Globus pallidus (tissue), 1 donor: ENCODE data around the gene HS3ST3A1.
"Not testable (repeated sequence)": the region's sequence is repeated elsewhere in the genome, so short reads cannot be mapped to it uniquely, and the experiment has no call there.

Experiments used
- DNase-seq: peaks from one replicate; pipeline ENCODE4 v3.0.0-alpha.2; 2015; ENCODE audit warnings: low spot score

HS3ST3A1 gene

GRCh38 chr17:13575922-13576419, 25.8 kb downstream of the HS3ST3A1 start:
- no peak for DNase-seq

- no peak for DNase-seq
Measured at GRCh38 chr17:13575466-13575865, 26.3 kb downstream of the HS3ST3A1 start.

GRCh38 chr17:13572581-13572980, 29.1 kb downstream of the HS3ST3A1 start:
- DNase-seq: no peak

- DNase-seq: no peak
Measured at GRCh38 chr17:13569398-13570123, 32.2 kb downstream of the HS3ST3A1 start.

DNA sequence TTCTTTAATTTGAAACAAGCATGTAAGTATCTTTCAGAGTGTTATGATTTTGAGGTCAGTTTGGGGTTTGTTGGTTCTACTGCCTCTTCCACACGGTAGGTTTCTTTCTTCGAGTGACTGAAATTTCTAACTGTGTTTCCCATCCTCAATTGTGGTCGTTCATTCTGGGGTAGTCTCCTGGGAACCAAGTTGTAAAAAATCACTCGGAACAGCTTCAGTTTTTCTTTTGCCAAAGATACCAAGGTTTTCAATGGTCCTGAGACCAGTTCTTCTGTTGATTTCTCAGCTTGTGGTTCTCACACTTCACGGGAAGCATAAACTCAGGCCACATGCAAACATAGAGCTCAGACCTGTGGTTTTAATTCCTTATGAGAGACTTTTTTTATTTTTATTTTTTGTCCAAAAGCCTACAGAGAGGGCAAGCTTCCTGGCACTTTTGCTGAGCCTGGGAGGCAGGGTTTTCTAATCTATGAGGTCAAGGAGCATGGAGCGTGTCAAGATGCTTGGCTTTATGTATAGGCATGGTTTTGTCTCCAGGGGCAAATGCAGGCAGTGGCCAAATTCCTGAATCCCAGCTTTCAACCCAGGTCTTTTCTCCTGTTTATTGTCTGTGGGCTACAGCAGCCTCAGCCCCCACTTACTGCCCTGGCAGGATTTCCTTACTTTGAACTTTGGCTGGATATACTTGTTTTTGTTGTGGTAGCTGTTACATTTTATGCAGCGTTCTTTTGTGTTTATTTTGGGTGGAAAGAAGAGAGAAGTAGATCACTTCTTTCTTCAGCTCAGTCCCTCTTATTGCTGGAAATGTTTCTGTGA, 32.9 kb downstream of the HS3ST3A1 start:
- DNase-seq: no peak

DNA sequence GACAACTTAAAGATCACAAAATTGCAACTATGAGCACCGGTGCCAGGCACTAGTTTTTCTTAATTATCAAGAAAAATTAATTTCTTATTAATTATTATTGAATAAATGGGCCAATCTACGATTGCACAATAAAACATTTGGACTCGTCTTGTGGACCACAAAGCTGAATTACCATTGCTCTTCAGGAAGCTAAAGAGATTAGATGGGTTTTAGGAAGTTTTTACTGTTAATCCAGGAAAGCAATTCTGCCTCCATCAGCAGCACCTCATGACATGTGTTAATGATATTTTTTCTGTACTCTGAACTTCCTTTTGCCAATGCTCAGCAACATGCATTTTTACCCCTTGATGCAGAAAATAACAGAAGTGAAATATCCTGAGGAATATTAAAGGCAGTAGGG, 37.9 kb downstream of the HS3ST3A1 start:
- no peak for DNase-seq

- DNase-seq: no peak
Measured at GRCh38 chr17:13562271-13562800, 39.4 kb downstream of the HS3ST3A1 start.

GRCh38 chr17:13561606-13562270, 40.0 kb downstream of the HS3ST3A1 start:
- no peak for DNase-seq

DNA sequence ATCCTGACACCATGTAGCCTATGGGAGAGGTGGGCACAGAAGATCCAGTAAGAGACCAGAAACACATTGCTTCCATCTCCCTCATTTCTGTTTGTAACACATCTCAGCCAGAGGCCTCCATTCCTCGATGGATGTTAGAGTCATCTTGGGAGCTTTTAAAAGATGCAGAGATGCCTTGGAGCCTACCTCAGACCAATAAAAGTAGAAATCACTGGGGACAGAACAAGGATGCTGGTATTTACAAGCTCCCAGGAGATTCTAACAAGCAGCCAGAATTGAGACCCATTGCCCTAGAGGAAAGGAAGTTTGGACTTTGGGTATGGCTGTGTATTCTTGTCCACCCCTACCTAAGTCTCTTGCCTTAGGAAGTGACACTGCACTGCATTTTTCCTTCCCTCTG, 40.8 kb downstream of the HS3ST3A1 start:
- DNase-seq: no peak

GRCh38 chr17:13558588-13558987, 43.1 kb downstream of the HS3ST3A1 start:
- DNase-seq: no peak

DNA sequence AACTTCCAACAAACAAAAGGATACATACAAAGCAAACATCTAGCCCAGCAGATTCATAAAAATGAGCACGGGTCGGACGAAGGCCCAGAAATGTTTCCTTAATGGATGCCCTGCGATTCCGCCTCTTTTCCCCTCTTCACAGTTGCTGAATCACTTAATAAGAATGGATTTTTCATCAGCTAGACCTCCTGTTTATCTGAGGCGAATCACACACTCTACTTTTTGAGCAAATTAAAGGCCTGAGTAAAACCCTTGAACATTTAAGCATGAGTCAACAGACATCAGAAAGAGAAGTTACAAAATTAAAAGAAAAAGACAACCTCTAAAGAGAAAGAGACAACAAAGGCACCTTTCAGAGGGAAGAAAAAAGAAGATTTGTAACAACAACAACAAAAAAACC, 44.7 kb downstream of the HS3ST3A1 start:
- no peak for DNase-seq

DNA sequence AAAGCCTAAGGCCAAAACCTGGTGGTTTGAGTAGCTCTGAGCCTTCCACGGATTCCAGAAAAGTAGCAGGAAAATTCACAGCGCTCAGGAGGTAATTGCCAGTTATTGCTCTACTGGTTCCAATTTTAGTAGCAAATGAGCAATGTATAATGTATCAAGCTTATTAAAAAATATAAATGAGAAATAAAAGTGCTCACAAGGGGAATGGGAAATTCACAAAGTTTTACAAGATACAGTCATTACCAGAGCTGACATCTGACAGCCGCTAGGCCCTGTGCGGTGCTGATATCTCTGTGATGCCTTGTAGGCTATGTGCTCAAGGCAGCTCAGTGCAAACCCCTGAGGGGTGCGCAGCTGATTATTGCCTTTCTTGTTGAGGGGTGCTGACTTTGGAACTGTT, 47.5 kb downstream of the HS3ST3A1 start:
- no peak for DNase-seq

DNA sequence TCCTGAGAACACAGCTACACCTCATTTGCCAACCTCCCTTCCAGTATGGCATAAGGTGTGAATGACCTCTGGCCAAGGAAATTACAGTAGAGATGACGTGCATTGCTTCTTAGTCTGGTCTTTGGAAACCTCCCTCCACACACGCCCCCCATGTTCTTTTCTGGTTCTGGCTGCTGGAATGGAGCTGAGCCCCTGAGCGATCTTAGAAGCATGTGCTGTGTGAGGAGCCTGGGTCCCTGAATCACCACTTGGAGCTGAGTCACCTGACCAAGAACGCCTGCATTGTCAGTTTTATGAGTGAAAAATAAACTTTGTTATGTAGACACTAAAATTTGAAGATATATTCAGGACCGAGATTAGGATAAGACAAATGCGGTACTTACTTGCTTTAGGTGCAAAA, 51.4 kb downstream of the HS3ST3A1 start:
- DNase-seq: no peak

DNA sequence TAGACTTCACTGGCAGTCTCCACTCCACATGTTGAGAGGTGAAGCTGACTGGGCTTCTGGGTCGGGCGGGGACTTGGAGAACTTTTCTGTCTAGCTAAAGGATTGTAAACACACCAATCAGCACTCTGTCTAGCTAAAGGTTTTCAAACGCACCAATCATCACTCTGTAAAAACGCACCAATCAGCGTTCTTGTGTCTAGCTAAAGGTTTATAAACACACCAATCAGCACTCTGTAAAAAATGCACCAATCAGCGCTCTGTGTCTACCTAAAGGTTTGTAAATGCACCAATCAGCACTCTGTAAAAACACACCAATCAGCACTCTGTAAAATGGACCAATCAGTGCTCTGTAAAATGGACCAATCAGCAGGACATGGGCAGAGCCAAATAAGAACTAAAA, 53.2 kb downstream of the HS3ST3A1 start:
- DNase-seq: not testable (repeated sequence)

DNA sequence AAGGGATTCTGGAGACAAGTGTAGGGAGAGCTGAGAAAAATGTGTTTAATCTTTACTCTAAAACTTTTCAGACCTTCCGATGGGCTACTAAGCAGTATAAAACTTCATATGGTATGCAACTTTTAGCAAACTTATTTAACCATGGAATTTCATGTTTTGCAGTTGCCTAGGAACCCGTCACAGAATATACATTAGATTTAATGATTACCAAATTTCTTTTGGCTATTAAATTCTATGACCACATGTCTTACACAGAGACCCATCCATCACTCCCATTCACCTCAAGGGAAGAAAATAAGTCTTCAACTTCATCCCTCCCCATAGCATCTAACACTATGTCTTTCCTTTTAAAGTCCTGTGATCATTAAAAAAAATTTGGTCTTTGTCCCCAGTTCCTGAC, 54.9 kb downstream of the HS3ST3A1 start:
- DNase-seq: no peak

DNA sequence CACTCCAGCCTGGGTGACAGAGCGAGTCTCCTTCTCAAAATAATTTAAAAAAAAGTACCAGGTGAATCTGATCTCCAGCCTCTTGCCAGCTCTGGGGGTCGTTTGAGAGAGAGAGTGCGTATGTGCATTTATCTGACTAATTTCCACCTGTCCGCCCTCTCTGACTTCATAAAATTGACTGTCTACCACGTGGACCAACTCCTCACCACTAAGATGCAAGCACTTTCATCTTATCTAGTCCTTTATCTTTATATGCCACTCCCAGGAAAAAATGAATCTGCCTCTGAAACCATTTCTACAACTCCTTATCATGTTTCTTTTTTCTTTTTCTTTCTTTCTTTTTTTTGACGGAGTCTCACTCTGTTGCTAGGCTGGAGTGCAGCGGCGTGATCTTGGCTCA, 55.8 kb downstream of the HS3ST3A1 start:
- no peak for DNase-seq

- no peak for DNase-seq
Measured at GRCh38 chr17:13544765-13545164, 57.0 kb downstream of the HS3ST3A1 start.

GRCh38 chr17:13544292-13544691, 57.4 kb downstream of the HS3ST3A1 start:
- no peak for DNase-seq

DNA sequence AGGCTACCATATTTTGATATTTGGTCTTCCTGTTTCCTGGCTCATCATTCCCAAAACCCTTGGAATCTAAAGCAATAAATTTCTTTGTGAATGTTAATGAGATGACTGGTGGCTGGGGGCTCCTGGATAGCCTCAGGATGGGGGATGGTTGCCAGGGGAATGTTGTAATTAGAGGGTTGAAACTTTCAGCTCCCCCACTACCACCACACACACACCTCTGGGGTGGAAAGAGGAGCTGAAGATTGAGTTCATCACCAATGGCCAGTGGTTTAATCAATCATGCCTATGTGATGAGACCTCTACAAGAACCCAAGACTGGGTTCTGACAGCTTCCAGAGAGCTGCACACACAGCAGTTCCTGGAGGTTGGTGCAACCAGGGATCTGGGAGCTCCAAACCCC, 59.1 kb downstream of the HS3ST3A1 start:
- no peak for DNase-seq

DNA sequence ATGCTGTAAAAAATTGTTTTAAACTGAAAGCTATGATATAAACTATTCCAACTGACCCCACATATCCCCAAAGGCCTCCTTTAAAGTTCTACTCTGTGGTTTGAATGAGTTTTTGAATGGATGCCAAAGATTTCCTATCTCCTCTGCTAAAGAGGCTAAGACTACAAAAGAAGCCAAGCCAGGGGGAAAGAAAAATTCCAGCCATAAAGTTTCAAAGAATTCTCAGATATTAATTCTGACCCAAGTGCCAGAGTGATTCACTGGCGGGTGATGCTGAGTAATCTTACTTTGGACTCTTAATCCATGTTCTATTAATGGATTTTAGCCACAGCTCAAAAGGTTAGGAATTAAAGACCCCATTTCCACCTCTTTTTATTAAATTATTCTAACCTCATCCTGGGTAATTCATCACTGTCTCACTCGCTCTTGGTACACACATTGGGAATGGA, 60.7 kb downstream of the HS3ST3A1 start:
- no peak for DNase-seq

DNA sequence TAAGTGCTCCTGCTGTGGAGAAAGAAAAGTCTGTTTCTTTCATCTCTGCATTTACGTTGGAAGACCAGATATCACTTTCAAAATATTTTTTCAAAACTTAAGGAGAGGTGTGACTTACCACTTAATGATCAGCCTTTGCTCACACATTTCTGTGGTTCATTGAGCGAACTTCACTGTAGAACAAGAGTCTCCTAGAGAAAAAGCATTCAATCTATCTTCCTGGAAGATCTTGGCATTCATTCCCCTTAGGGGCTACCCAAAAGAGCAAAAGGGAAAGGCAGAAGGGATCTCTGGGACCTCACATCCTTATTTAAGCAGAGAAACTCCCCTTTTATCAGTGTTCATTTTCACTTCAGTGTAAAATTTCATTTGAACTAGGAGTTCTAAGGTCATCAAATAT, 61.2 kb downstream of the HS3ST3A1 start:
- no peak for DNase-seq

- DNase-seq: no peak
Measured at GRCh38 chr17:13539421-13539820, 62.3 kb downstream of the HS3ST3A1 start.
